DOHH2 (cell line): ENCODE data around the gene TIMP3.

ENCODE experiments used
- H3F3A ChIP-seq: fragments of 200-600 bp; sonication (generic), shearing (Covaris generic); 2 replicates; pipeline ENCODE4 v1.6.0; 2016; ENCODE audit warnings: antibody characterized with exemption, mild to moderate bottlenecking; ENCODE audit not compliant: control insufficient read depth, insufficient read depth
- H3K27ac ChIP-seq: fragments of 200-600 bp; sonication (generic); 2 replicates; pipeline ENCODE4 v1.5.1; 2014; ENCODE audit warnings: low read depth, mild to moderate bottlenecking, low read length, moderate library complexity
- H3K27me3 ChIP-seq: fragments of 200-600 bp; sonication (generic); 2 replicates; pipeline ENCODE4 v1.6.1; 2014; ENCODE audit warnings: mild to moderate bottlenecking, low read length, mixed read lengths; ENCODE audit not compliant: control insufficient read depth
- H3K36me3 ChIP-seq: fragments of 200-600 bp; sonication (generic); 2 replicates; pipeline ENCODE4 v1.6.1; 2014; ENCODE audit warnings: mild to moderate bottlenecking, low read length, moderate library complexity, mixed read lengths; ENCODE audit not compliant: control insufficient read depth
- H3K4me1 ChIP-seq: fragments of 200-600 bp; sonication (generic); 2 replicates; pipeline ENCODE4 v1.6.1; 2014; ENCODE audit warnings: mild to moderate bottlenecking, low read length, mixed read lengths; ENCODE audit not compliant: control insufficient read depth
- H3K4me2 ChIP-seq: fragments of 200-600 bp; sonication (generic); 2 replicates; pipeline ENCODE4 v1.6.0; 2014; ENCODE audit warnings: mild to moderate bottlenecking, low read length, moderate library complexity
- H3K4me3 ChIP-seq: fragments of 200-600 bp; sonication (generic); 2 replicates; pipeline ENCODE4 v1.5.1; 2014; ENCODE audit warnings: mild to moderate bottlenecking, low read length, mixed read lengths
- H3K79me2 ChIP-seq: fragments of 200-600 bp; sonication (generic); 2 replicates; pipeline ENCODE4 v1.6.1; 2014; ENCODE audit warnings: mild to moderate bottlenecking, low read length, mixed read lengths; ENCODE audit not compliant: control insufficient read depth
- H3K9me2 ChIP-seq: fragments of 200-600 bp; sonication (generic); replicated peaks from 2 replicates; pipeline ENCODE4 v1.6.1; 2014; ENCODE audit warnings: mild to moderate bottlenecking, low read length, mixed read lengths; ENCODE audit not compliant: control insufficient read depth
- H3K9me3 ChIP-seq: fragments of 200-600 bp; sonication (generic); 2 replicates; pipeline ENCODE4 v1.6.1; 2014; ENCODE audit warnings: antibody characterized with exemption, low read length, mixed read lengths; ENCODE audit not compliant: control insufficient read depth, insufficient read depth
- H4K20me1 ChIP-seq: fragments of 200-600 bp; sonication (generic); 2 replicates; pipeline ENCODE4 v1.6.0; 2014; ENCODE audit warnings: low read depth, mild to moderate bottlenecking, antibody characterized with exemption, low read length, moderate library complexity; ENCODE audit not compliant: control insufficient read depth, insufficient read depth
- EZH2phosphoT487 ChIP-seq: fragments of 200-600 bp; sonication (generic); IDR thresholded peaks from 2 replicates; pipeline ENCODE4 v1.6.1; 2017; ENCODE audit warnings: borderline replicate concordance, mild to moderate bottlenecking, antibody characterized with exemption, low read length, moderate library complexity, mixed read lengths
- TF ChIP-seq, protein P1 (sequence below): fragments of 200-600 bp; sonication (generic); IDR thresholded peaks from one replicate; pipeline ENCODE4 v1.5.1; 2014; ENCODE audit warnings: antibody characterized with exemption, mild to moderate bottlenecking, low read depth, low read length; ENCODE audit not compliant: poor library complexity, severe bottlenecking

TIMP3 gene

DNA sequence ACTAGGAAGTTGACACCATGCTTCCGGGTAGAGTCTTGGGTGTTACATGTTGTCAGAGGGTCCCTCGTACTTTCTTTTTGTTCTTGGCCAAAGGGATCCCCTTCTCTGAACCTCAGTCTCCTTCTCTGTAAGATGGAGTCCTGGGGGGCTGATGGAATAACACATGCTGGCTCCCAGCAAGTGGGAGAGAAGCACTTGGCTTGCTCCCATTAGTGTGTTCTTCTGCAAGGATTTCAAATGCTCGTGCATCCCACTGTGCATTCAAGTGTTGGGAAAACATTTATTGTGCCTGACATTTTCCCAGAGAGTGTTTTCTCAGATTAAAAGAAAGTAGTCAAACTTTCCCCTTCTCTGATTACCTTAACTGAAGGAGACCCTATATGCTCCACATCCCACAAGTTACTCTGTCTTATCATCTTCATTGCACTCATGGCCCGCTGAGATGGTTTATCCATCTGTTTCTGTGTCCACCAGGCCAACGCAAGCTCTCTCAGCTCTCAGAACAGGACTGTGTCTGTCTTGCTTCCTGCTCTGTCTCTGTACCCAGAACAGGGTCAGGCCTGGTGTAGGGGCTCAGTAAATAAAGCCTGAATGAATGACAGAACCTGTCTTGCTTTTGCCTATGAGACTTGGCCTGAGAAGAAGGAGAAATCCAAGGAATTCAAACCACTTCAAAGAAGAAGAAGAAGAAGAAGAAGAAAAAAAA, 16.0 kb upstream of the TIMP3 start:
- no peaks in the 10 kb centered on the region for H3K4me1 ChIP-seq
- no peaks in the 10 kb centered on the region for H3K9me2 ChIP-seq
- no peaks in the 10 kb centered on the region for H3K9me3 ChIP-seq
- H3K4me3 ChIP-seq, result no peak overlapping the region
- H4K20me1 ChIP-seq, result no peaks in the 10 kb centered on the region
- H3K27me3 ChIP-seq, result no peaks in the 10 kb centered on the region
- no peaks in the 10 kb centered on the region for H3K79me2 ChIP-seq
- no peak overlapping the region for H3K27ac ChIP-seq
- H3K4me2 ChIP-seq, result no peak overlapping the region
- H3K36me3 ChIP-seq, result no peaks in the 10 kb centered on the region
- no peaks in the 10 kb centered on the region for H3F3A ChIP-seq
- TF ChIP-seq, protein P1, sequence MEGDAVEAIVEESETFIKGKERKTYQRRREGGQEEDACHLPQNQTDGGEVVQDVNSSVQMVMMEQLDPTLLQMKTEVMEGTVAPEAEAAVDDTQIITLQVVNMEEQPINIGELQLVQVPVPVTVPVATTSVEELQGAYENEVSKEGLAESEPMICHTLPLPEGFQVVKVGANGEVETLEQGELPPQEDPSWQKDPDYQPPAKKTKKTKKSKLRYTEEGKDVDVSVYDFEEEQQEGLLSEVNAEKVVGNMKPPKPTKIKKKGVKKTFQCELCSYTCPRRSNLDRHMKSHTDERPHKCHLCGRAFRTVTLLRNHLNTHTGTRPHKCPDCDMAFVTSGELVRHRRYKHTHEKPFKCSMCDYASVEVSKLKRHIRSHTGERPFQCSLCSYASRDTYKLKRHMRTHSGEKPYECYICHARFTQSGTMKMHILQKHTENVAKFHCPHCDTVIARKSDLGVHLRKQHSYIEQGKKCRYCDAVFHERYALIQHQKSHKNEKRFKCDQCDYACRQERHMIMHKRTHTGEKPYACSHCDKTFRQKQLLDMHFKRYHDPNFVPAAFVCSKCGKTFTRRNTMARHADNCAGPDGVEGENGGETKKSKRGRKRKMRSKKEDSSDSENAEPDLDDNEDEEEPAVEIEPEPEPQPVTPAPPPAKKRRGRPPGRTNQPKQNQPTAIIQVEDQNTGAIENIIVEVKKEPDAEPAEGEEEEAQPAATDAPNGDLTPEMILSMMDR, result no peak
- no peak for TF ChIP-seq EZH2phosphoT487

DNA sequence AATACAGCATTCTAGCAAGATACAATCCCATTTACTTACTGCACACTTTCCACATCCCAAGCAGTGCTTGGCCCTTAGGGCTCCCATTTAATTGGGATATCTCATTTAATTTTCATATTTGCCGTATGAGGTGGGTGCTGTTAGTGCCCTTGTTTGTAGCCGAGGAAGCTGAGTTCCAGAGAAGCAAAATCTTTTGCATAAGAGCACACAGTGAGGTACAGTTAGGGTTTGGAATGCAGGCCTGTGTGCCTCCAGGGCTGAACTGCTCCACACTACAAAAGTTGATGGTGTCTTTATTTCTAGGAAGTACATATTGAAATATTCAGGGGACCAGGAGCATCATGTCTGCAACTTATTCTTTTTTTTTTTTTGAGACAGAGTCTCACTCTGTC, 15.5 kb upstream of the TIMP3 start:
- no peaks in the 10 kb centered on the region for H3K79me2 ChIP-seq
- no peak overlapping the region for H3K4me3 ChIP-seq
- no peaks in the 10 kb centered on the region for H3F3A ChIP-seq
- H3K9me3 ChIP-seq, result no peaks in the 10 kb centered on the region
- no peak overlapping the region for H3K27ac ChIP-seq
- H3K4me2 ChIP-seq, result no peak overlapping the region
- no peaks in the 10 kb centered on the region for H4K20me1 ChIP-seq
- H3K4me1 ChIP-seq, result no peaks in the 10 kb centered on the region
- no peaks in the 10 kb centered on the region for H3K36me3 ChIP-seq
- no peak for TF ChIP-seq EZH2phosphoT487
- TF ChIP-seq, protein P1, result no peak
- H3K27me3 ChIP-seq, result no peaks in the 10 kb centered on the region
- no peaks in the 10 kb centered on the region for H3K9me2 ChIP-seq

DNA sequence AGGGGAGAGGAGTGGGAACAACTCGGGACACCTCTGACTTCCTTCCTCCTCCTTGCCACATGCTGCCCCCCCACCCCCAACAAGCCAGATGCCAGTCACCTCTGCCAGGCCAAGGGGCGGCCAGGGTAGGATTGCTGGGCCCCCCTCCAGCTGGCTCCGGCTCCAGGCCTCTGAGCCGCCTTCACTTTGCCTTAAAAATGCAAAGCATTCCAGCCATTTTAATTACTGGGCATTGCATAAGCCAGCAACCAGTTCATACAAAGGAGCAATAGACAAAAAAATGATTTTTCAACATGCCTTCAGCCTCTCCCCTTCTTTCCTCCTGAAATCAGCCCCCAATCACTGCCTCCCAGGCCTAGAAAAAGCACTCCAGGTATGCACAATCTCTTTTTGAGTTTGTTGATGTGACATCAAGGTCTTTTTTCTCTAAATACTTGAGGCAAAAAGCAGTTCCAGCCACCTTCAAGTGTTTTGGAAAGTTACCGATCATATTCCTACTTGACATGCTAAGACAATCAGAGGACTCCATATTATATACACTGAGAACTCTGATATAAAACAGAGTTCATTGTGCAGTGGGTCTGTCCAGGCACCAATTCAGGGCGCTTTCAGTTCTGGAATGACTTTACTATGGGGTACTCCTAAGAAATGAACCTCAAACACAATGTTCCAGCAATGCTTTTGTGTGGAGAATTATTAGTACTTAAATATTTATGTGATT, 12.4 kb upstream of the TIMP3 start:
- TF ChIP-seq, protein P1, result no peak
- TF ChIP-seq EZH2phosphoT487, result no peak
- Histone ChIP-seq H3K4me2 (no peak overlapping the region), H3K4me3 (no peak overlapping the region), H3K36me3 (no peaks in the 10 kb centered on the region), H3K4me1 (no peaks in the 10 kb centered on the region), H3F3A (no peaks in the 10 kb centered on the region), H3K27ac (no peak overlapping the region), H3K9me3 (no peaks in the 10 kb centered on the region), H4K20me1 (no peaks in the 10 kb centered on the region), H3K27me3 (no peaks in the 10 kb centered on the region), H3K9me2 (no peaks in the 10 kb centered on the region), H3K79me2 (no peaks in the 10 kb centered on the region)
